ENCODE data around the gene AP4B1.

Gene AP4B1

GRCh38 chr1:113881661-113882060, 22.9 kb downstream of the AP4B1 start:
- no peak for DNase-seq (ENCODE audit: low read depth)
- no peak overlapping the region for H3K4me3 ChIP-seq (replicated peaks; ENCODE audit: low read depth, low read length)
- TF ChIP-seq CTCF (IDR thresholded peaks at IDR 0.05; ENCODE audit: low read length, missing control alignments): no peak

GRCh38 chr1:113879739-113880038, 24.9 kb downstream of the AP4B1 start:
- TF ChIP-seq CTCF (IDR thresholded peaks at IDR 0.05; ENCODE audit: low read length, missing control alignments): no peak

GRCh38 chr1:113876176-113876575, 28.4 kb downstream of the AP4B1 start:
- no peak overlapping the region for H3K4me3 ChIP-seq (replicated peaks; ENCODE audit: low read depth, low read length)
- no peak for DNase-seq (ENCODE audit: low read depth)
- no peak for TF ChIP-seq CTCF (IDR thresholded peaks at IDR 0.05; ENCODE audit: low read length, missing control alignments)

More at GRCh38 chr1:113879739-113880038, 24.9 kb downstream of the AP4B1 start:
- no peak for DNase-seq (ENCODE audit: low read depth)
- no peak overlapping the region for H3K4me3 ChIP-seq (replicated peaks; ENCODE audit: low read depth, low read length)

DNA sequence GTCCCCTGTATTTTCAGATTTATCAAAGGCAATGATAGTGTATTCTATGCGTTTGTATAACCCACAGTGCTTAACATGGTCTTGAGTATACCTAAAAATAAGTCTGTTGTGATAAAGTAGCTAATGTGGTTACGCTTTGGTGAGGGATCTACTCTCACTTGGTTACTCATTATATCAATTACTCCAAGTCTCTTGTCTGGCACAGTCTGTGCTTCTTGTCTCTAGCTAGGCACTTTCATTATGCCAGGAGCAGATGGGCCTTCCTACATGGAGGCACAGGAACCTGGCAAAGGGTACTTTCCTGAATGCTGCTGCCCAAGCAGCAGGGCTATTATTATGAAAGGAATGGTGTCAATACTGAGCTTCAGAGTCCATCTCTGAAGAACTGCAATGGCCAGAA, 28.9 kb downstream of the AP4B1 start:
- no peak overlapping the region for H3K4me3 ChIP-seq (replicated peaks; ENCODE audit: low read depth, low read length)
- no peak for TF ChIP-seq CTCF (IDR thresholded peaks at IDR 0.05; ENCODE audit: low read length, missing control alignments)
- DNase-seq (ENCODE audit: low read depth): no peak

DNA sequence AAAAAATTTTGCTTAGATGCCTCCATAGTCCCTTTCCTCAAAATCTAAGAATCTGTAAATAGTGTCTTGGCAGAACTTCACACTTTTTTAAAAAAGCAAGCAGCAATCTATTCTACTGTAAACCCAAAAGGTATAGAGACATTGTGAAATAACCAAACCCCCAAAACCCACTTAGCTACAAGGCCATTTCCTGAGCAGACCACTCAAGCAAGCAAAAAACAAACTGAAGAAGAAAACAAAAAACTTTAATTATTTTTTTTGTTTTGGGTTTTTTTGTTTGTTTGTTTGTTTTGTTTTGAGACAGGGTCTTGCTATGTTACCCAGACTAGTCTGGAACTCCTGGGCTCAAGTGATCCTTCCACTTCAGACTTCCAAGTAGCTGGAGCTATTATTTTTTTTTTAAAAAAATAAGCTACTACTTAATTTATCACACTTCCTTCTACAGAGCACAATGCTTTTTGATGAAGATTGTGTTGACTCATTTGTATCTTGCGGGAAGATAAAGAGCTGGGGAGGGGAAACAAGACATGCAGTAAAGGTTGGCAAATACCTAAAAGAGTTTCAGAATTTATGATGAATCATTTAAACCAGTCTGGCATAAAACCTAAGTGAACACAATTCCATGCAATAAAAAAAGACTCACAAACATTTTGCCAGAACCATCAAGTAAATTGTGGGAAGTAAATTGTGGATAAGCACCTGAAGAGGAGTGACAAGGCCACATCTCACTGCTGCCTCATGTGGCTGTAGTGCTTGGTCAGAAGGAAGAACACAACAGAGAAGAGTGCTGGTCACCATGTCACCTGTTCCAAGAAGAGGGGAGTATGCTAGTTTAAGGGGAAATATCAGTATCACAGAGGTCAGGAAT, 30.4 kb downstream of the AP4B1 start:
- peak; percentile 49 for TF ChIP-seq CTCF (IDR thresholded peaks at IDR 0.05; ENCODE audit: low read length, missing control alignments)
- no peak overlapping the region for H3K4me3 ChIP-seq (replicated peaks; ENCODE audit: low read depth, low read length)
- peak; percentile 59 for DNase-seq (ENCODE audit: low read depth)

GRCh38 chr1:113872219-113872935, 32.2 kb downstream of the AP4B1 start:
- peak; percentile 60 for DNase-seq (ENCODE audit: low read depth)
- no peak overlapping the region for H3K4me3 ChIP-seq (replicated peaks; ENCODE audit: low read depth, low read length)
- no peak for TF ChIP-seq CTCF (IDR thresholded peaks at IDR 0.05; ENCODE audit: low read length, missing control alignments)
